Kidney glomerular epithelial cell (primary cell): ENCODE measurements around the gene ABR.

Source experiments
- DNase-seq: peaks from one replicate; lab custom pipeline; 2025; lab: John Stamatoyannopoulos, UW

The ABR gene

GRCh38 chr17:1030684-1031532, 148.9 kb downstream of the ABR start:
- DNase-seq: no peak

DNA sequence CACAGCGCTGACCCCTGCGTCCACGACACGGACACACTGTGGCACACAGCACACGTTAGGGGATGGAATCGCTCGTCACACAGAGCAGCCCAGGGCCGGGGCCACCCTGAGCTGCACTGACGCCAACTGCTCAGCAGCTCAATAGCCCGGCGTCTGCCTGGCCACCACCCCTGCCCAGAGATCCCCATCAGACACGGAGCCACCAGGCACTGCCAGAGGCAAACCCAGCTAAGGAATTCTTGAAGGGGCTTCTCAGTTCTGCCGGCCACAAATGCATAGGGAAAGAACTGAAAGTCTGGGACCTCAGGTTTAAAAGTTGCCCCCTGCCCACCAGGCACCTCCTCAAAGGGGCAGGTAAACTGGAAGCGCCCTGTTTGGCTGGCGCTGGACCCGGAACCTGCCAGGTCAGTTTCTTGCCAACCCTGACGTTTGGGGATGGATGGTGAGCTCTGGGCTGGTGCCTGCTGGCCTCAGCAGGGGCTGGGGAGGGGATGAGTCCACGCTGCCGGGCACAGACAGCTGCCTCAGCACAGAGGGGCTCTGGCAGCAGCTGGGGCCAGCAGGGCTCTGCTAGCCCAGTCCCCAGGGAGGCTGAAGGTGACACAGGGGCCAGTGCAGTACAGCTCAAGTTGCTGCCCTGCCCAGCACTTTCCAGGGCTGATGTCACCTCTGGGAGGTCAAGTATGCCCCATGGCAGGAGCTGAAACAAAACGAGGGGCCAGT, 149.7 kb downstream of the ABR start:
- no peak for DNase-seq

- peak; percentile 60 for DNase-seq
These were observed 150.4 kb downstream of the ABR start for GRCh38 chr17:1029196-1029921.

DNA sequence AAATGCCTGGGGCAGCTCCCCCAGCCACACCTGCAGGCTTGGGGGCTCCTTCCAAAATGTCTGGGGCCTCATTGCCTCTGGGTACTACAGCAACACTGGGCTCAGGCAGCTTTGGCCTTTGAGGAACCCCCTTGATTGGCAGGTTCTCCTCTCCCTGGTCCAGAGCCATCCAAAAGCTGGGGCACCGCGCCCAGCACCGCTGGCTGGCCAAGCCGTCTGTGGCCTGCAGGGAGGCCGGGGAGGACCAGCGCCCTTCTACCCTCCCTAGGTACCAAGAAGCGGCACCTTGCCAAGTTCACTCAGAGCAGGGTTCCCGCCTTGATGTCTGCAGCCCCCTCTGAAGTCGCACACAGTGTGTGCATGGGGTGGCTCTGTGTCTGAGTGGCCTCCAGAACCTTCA, 152.7 kb downstream of the ABR start:
- DNase-seq: no peak

GRCh38 chr17:1026599-1026975, 153.2 kb downstream of the ABR start:
- no peak for DNase-seq

DNA sequence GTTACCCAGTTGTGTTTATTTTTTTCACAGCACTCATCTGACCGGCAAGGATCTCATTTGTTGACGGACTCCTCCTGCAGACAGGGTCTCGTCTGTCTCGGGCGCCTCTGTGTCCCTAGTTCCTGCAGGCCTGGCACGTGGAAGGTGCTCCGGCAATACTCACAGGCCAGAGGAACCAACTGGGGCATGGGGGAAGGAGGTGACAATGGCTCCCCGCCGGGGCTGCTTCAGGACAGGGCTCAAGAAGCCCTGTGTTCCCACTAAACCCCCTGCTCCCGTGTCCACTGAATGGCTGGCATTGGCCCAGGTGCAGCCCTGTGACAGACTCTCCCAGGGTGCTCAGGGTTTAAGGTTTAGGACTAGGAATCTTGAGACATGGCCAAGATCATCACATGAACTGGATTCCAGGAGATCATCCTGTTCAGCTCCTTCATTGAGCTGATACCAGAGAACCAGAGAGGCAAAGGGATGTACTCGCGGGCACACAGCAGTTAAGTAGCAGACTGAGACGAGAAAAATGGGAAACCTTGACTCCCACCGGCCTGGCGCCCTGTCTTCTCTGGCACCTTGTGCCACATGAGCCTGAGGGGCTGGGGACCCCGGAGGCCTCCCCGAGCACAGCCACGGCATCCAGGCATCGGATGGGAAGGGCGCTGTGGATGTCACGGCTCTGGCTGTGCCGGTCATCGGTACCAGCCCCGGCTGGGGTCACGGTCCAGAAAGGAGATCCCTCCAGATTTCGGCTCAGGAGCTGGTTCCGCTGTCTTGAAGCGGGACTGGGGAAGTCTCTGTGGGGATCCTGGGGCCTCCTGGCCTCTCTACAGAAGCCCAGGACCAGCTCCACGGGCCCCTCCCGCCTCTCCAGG, 153.8 kb downstream of the ABR start:
- DNase-seq: peak; percentile 25

- DNase-seq: no peak
These were observed 155.7 kb downstream of the ABR start for GRCh38 chr17:1024076-1024475.

DNA sequence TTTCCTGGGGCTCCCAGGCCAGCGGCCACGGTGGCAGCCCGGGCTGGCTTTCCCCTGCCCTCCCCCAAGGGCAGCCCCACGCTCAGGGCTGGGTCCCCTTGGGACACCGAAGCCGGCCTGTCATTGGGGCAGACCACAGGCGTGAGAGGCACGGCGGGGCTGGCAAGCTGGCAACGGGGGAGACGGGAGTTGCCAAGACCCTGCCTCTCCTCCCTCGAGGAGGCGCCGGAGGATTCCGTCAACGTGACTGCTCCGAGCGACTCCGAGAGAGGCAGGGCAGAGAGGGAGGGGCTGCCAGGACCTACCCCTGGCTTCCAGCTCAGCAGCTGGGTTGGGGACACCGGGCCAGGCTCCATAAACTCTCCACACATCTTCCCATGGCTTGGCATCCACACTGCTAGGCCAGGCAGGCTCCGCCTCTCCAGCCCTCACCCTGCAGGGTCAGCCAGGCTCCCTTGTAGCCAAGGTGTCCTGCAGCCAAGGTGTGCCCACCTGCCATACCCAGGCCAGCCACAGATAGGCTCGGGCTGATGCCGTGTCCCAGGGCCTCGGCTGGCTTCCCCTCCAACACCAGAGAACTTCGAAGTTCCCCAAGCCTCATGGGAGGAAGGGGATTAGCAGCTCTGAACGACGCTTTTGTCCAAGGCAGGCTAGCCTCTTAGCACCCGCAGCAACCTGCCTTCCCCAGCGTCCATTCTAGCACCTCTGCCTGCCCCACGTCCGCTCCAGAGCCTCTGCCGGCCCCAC, 157.3 kb downstream of the ABR start:
- DNase-seq: no peak

DNA sequence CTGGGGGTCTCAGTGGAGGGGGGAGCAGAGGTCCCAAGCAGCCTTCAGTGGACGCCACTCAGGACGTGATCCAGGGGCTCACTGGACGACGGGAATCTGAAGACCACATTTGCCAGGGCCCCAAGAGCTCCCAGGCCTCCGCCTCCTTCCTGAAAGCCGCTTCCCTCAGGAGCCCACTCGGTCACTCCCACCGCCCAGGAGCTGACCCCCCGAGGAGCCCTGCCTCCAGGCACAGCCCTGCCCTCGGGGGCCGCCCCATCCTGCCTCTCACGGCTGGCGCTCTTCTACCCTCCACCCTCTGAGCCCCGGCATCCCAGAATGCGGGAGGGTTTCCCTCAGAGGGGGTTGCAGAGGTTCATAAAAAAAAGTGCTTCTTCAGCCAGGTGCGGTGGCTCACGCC, 158.6 kb downstream of the ABR start:
- no peak for DNase-seq

- DNase-seq: no peak
These were observed 160.3 kb downstream of the ABR start for GRCh38 chr17:1019451-1019850.

DNA sequence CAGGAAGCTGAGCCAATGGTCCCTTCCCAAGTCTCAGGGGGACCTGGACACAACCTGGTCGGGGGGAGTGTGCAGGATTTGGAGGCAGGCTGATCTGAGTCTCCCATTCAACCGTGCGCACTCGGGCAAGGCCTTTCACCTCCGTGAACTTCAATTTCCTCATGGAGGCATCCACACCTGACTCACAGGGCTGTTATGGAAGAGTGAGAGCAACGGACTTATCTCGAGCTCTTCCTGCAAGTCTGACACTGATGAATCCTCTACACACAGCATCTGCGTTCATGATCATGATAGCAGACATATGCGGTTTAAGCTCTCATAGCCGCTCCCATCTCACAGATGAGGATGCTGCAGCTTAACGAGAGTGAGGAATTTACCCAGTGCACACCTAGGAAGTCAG, 161.2 kb downstream of the ABR start:
- DNase-seq: no peak

GRCh38 chr17:1013729-1014090, 166.1 kb downstream of the ABR start:
- DNase-seq: no peak

GRCh38 chr17:1012823-1013728, 166.7 kb downstream of the ABR start:
- no peak for DNase-seq

DNA sequence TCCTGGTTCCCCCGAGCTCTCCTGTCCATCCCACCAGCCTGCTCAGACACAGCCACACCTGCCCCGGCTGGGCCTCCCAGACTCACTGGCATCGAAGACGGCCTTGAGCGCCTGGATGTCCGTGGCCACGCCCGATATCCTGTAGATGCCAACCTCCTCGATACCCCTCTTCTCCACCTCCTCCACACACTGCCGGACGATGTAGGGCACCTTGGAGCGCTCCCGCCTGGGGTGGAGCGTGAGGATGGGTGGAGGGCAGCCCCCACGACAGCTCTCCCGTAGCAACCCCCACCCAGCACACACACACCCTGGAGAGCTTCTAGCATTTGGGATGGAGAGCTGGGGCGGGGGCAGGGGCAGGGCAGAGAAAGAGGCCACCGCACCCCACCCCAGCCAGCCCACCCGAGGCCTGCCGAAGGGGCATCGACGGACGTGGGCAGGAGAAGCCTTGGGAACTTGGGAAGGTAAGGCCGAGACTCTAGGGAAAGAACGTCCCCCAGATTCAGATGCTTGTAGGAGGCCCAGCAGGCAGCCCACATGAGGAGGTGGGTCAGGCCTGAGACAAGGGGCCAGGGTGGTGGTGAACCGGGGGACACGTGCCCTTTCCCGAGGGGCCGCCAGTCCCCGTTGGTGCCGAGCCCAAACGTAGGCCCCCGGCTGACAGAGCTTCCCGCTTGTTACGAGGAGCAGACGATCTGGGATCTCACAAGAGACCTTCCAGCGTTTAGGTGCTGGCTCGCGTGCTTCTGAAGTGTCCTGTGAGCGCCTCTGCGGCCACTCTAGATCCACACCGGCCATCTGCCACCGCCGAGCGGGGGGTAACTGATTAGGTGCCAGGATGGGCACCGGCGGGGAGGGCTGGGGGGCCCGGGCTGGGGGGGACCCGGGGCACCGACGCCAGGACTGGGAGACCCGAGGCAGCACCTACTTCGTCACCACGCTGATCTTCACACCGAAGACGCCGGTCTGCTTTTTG, 167.7 kb downstream of the ABR start:
- no peak for DNase-seq

GRCh38 chr17:1011138-1011537, 168.6 kb downstream of the ABR start:
- DNase-seq: no peak

DNA sequence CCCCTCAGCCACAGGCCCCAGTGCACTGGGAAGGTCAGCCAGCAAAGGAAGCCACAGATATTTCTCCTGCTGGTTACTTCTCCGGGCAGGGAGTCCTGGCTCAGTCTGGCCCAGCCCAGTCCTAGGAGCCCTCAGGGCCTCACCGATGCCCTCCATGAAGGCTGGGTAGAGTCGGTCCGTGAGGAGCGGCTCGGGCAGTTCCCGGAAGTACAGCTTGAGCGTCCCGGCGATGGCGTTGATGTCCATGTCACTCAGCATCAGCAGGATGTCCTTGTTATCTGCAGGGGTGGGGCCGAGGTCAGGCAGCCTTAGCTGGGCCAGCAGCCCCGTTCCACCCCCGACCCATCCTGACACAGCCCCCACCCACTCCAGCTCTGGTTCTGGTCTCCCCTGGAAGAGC, 169.2 kb downstream of the ABR start:
- no peak for DNase-seq

- DNase-seq: no peak
These were observed 169.7 kb downstream of the ABR start for GRCh38 chr17:1010086-1010450.

- DNase-seq: no peak
These were observed 170.3 kb downstream of the ABR start for GRCh38 chr17:1009229-1010085.
